HCT116 (cell line): ENCODE measurements around the gene DPH3. TPM values are rescaled to one million over a fixed set of nuclear protein-coding genes. Genes with fewer than 3 reads are reported as not detected.

ENCODE experiments used
- ATAC-seq: fragments of 200-7000 bp; cut with Tn5 transposase; 2 replicates; pipeline ENCODE4 v1.9.1; 2020; ENCODE audit warnings: mild to moderate bottlenecking, moderate library complexity
- BruUV-seq: library from RNA; stranded (reverse); fragments of 400-500 nt; replicated peaks from 2 replicates; lab custom pipeline; 2021; lab: Mats Ljungman, UMichigan
- CTCF ChIA-PET: fragments of 300-600 bp; sonication (Branson Sonifier 250); formaldehyde crosslinking; loops from one replicate; lab custom pipeline; 2021; ENCODE audit warnings: antibody characterized with exemption; lab: Charles Lee
- POLR2A ChIA-PET: fragments of 300-600, 350-600 bp; sonication (Branson Sonifier 250); formaldehyde crosslinking; loops from one replicate; lab custom pipeline; 2021; ENCODE audit warnings: antibody characterized with exemption; lab: Charles Lee
- RAD21 ChIA-PET, 2 experiments: fragments of 300-600 bp; sonication (Branson Sonifier 250); formaldehyde crosslinking; loops; one replicate each; lab custom pipeline; 2023; ENCODE audit warnings: low total read pairs in 2 of 2; ENCODE audit not compliant: uncharacterized antibody in 2 of 2, unreplicated experiment in 2 of 2, low non-redundant PET in 1 of 2; lab: Charles Lee
- DNase-seq: peaks from one replicate; pipeline ENCODE4 v3.0.0-alpha.2; 2010; ENCODE audit warnings: low read depth, low spot score
- H2AFZ ChIP-seq: fragments of 200-600 bp; shearing (Covaris generic), sonication (generic); 2 replicates; pipeline ENCODE4 v1.6.1; 2017; ENCODE audit warnings: low read depth, mixed run types, mixed read lengths, antibody characterized with exemption, low read length; ENCODE audit not compliant: poor library complexity, severe bottlenecking
- H3K27ac ChIP-seq: 2 replicates; pipeline ENCODE4 v1.5.1; 2012; ENCODE audit warnings: low read depth, low read length
- H3K27me3 ChIP-seq: fragments of 200-600 bp; sonication (generic); 2 replicates; pipeline ENCODE4 v1.6.1; 2016; ENCODE audit warnings: mixed run types, low read length, mixed read lengths; ENCODE audit not compliant: insufficient read depth
- H3K36me3 ChIP-seq, 2 experiments: fragments of 200-500 bp in 1 of 2; fragments of 200-600 bp in 1 of 2; sonication (Bioruptor generic) in 1 of 2; sonication (generic) in 1 of 2; 2 replicates each; pipeline versions ENCODE4 v1.5.1 to v1.6.1; 2014 to 2016; ENCODE audit warnings: low read length in 2 of 2, inconsistent platforms in 1 of 2, mixed read lengths in 1 of 2, mixed run types in 1 of 2; ENCODE audit not compliant: insufficient read depth in 2 of 2, control insufficient read depth in 1 of 2
- H3K4me1 ChIP-seq, 2 experiments: fragments of 200-600 bp in 1 of 2; sonication (generic) in 1 of 2; 2 replicates each; pipeline versions ENCODE4 v1.5.1 to v1.6.1; 2012 to 2017; ENCODE audit warnings: low read length in 2 of 2, inconsistent platforms in 1 of 2, mild to moderate bottlenecking in 1 of 2, mixed read lengths in 1 of 2, mixed run types in 1 of 2, moderate library complexity in 1 of 2; ENCODE audit not compliant: insufficient read depth in 2 of 2, control insufficient read depth in 1 of 2
- H3K4me2 ChIP-seq: fragments of 200-600 bp; sonication (generic); 2 replicates; pipeline ENCODE4 v1.6.1; 2017; ENCODE audit warnings: mixed run types, low read length, mixed read lengths
- H3K4me3 ChIP-seq, 2 experiments: fragments of 200-600 bp in 1 of 2; sonication (generic) in 1 of 2; replicated peaks in 1 of 2; 2 replicates each; pipeline ENCODE4 v1.5.1; 2011 to 2016; ENCODE audit warnings: low read length in 2 of 2, control low read depth in 1 of 2, low read depth in 1 of 2, mild to moderate bottlenecking in 1 of 2, mixed read lengths in 1 of 2, mixed run types in 1 of 2
- H3K79me2 ChIP-seq: fragments of 200-600 bp; sonication (generic); 2 replicates; pipeline ENCODE4 v1.6.1; 2017; ENCODE audit warnings: mild to moderate bottlenecking, mixed run types, low read length, moderate library complexity, mixed read lengths; ENCODE audit not compliant: insufficient read depth
- H3K9ac ChIP-seq: fragments of 200-600 bp; sonication (generic); 2 replicates; pipeline ENCODE4 v1.6.1; 2016; ENCODE audit warnings: low read length, mixed read lengths
- H3K9me2 ChIP-seq: fragments of 200-600 bp; sonication (generic), shearing (Covaris generic); 2 replicates; pipeline ENCODE4 v1.6.1; 2017; ENCODE audit warnings: mixed run types, mild to moderate bottlenecking, moderate library complexity; ENCODE audit not compliant: insufficient read depth
- H3K9me3 ChIP-seq, 2 experiments: fragments of 200-500 bp in 1 of 2; fragments of 200-600 bp in 1 of 2; sonication (Bioruptor generic) in 1 of 2; sonication (generic) in 1 of 2; 2 replicates each; pipeline ENCODE4 v1.6.1; 2014 to 2017; ENCODE audit warnings: low read length in 2 of 2, mixed read lengths in 2 of 2, inconsistent platforms in 1 of 2, low read depth in 1 of 2, mild to moderate bottlenecking in 1 of 2, mixed run types in 1 of 2, moderate library complexity in 1 of 2; ENCODE audit not compliant: control insufficient read depth in 1 of 2, insufficient read depth in 1 of 2
- H4K20me1 ChIP-seq: fragments of 200-600 bp; sonication (generic), shearing (Covaris generic); 2 replicates; pipeline ENCODE4 v1.6.1; 2017; ENCODE audit warnings: mixed run types, mild to moderate bottlenecking, moderate library complexity; ENCODE audit not compliant: insufficient read depth
- CBX3 ChIP-seq: IDR thresholded peaks from 2 replicates; pipeline ENCODE4 v1.6.1; 2012; ENCODE audit warnings: low read depth
- CEBPB ChIP-seq: IDR thresholded peaks from 2 replicates; pipeline ENCODE4 v1.6.1; 2012; ENCODE audit warnings: low read depth
- EGR1 ChIP-seq: IDR thresholded peaks from 2 replicates; pipeline ENCODE4 v1.6.1; 2012; ENCODE audit warnings: low read depth
- ELF1 ChIP-seq: IDR thresholded peaks from 2 replicates; pipeline ENCODE4 v1.6.1; 2012; ENCODE audit warnings: low read depth, borderline replicate concordance
- EZH2 ChIP-seq: fragments of 200-600 bp; sonication (generic); IDR thresholded peaks from 2 replicates; pipeline ENCODE4 v1.6.1; 2017; ENCODE audit warnings: antibody characterized with exemption, mixed run types
- EZH2phosphoT487 ChIP-seq: fragments of 200-600 bp; IDR thresholded peaks from 2 replicates; pipeline ENCODE4 v1.6.1; 2018; ENCODE audit warnings: antibody characterized with exemption, borderline replicate concordance
- JUND ChIP-seq: IDR thresholded peaks from 2 replicates; pipeline ENCODE4 v1.6.1; 2012
- TCF7L2 ChIP-seq: IDR thresholded peaks from 2 replicates; pipeline ENCODE4 v1.7.0; 2011; ENCODE audit warnings: borderline replicate concordance, inconsistent platforms; ENCODE audit not compliant: insufficient read depth, insufficient read length; ENCODE audit errors: extremely low read depth
- ZFX ChIP-seq: fragments of 450-650 bp; IDR thresholded peaks from 2 replicates; pipeline ENCODE4 v1.6.1; 2017
- intact Hi-C: fragments of 100-400 bp; cut with micrococcal nuclease; formaldehyde crosslinking; loops from 2 replicates; pipeline ENCODE4 v1.10.0; 2022
- total RNA-seq: library from RNA; stranded (reverse); gene quantifications from one replicate; pipeline ENCODE4 v1.2.1, GENCODE V29; 2021; ENCODE audit not compliant: unreplicated experiment
- TF ChIP-seq, protein P1 (sequence below): IDR thresholded peaks from 2 replicates; pipeline ENCODE4 v1.6.1; 2011; ENCODE audit warnings: mild to moderate bottlenecking, low read length, moderate library complexity; ENCODE audit not compliant: insufficient replicate concordance; ENCODE audit errors: extremely low read depth
- TF ChIP-seq, protein P2 (sequence below): IDR thresholded peaks from 2 replicates; pipeline ENCODE4 v1.6.1; 2012
- TF ChIP-seq, protein P3 (sequence below): IDR thresholded peaks from 2 replicates; pipeline ENCODE4 v1.6.1; 2012; ENCODE audit warnings: low read depth

Gene DPH3
- total RNA-seq, 1 experiment from 2014 or later, result 13.8 TPM

DNA sequence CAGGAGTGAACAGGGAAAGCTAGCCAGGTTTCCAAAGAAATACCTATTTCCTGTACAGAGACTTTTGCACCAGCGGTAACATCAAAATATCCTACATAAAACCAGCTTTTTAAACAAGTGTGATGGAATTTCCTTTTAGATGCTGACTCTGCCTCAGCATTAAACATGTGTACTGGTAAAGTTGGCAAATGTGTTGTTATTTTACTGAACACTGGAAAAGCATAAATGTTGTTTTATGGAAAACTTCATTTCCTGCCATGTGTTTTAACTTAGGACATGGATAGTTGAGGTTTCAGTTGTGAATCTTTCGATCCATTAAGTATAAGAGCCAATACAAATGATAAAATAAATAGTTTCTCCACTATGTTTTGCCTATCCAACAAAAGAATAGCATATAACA is 15.9 kb upstream of the DPH3 start:
- H4K20me1 ChIP-seq, result no peaks in the 10 kb centered on the region
- no peak overlapping the region for H3K4me3 ChIP-seq
- POLR2A ChIA-PET, result no interaction called here
- no peak overlapping the region for H3K27ac ChIP-seq
- H3K4me1 ChIP-seq, result no peaks in the 10 kb centered on the region
- no peaks in the 10 kb centered on the region for H3K9me3 ChIP-seq
- no peaks in the 10 kb centered on the region for H3K9me2 ChIP-seq
- H3K4me2 ChIP-seq, result no peak overlapping the region
- TF ChIP-seq, protein P1, sequence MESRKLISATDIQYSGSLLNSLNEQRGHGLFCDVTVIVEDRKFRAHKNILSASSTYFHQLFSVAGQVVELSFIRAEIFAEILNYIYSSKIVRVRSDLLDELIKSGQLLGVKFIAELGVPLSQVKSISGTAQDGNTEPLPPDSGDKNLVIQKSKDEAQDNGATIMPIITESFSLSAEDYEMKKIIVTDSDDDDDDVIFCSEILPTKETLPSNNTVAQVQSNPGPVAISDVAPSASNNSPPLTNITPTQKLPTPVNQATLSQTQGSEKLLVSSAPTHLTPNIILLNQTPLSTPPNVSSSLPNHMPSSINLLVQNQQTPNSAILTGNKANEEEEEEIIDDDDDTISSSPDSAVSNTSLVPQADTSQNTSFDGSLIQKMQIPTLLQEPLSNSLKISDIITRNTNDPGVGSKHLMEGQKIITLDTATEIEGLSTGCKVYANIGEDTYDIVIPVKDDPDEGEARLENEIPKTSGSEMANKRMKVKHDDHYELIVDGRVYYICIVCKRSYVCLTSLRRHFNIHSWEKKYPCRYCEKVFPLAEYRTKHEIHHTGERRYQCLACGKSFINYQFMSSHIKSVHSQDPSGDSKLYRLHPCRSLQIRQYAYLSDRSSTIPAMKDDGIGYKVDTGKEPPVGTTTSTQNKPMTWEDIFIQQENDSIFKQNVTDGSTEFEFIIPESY, result no peak
- TF ChIP-seq ZFX (no peak), ELF1 (no peak), EGR1 (no peak), EZH2phosphoT487 (no peak), CEBPB (no peak), CBX3 (no peak), TCF7L2 (no peak), EZH2 (no peak), JUND (no peak)
- TF ChIP-seq, protein P2, sequence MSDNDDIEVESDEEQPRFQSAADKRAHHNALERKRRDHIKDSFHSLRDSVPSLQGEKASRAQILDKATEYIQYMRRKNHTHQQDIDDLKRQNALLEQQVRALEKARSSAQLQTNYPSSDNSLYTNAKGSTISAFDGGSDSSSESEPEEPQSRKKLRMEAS, result no peak
- TF ChIP-seq, protein P3, sequence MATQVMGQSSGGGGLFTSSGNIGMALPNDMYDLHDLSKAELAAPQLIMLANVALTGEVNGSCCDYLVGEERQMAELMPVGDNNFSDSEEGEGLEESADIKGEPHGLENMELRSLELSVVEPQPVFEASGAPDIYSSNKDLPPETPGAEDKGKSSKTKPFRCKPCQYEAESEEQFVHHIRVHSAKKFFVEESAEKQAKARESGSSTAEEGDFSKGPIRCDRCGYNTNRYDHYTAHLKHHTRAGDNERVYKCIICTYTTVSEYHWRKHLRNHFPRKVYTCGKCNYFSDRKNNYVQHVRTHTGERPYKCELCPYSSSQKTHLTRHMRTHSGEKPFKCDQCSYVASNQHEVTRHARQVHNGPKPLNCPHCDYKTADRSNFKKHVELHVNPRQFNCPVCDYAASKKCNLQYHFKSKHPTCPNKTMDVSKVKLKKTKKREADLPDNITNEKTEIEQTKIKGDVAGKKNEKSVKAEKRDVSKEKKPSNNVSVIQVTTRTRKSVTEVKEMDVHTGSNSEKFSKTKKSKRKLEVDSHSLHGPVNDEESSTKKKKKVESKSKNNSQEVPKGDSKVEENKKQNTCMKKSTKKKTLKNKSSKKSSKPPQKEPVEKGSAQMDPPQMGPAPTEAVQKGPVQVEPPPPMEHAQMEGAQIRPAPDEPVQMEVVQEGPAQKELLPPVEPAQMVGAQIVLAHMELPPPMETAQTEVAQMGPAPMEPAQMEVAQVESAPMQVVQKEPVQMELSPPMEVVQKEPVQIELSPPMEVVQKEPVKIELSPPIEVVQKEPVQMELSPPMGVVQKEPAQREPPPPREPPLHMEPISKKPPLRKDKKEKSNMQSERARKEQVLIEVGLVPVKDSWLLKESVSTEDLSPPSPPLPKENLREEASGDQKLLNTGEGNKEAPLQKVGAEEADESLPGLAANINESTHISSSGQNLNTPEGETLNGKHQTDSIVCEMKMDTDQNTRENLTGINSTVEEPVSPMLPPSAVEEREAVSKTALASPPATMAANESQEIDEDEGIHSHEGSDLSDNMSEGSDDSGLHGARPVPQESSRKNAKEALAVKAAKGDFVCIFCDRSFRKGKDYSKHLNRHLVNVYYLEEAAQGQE, result no peak
- TF ChIP-seq, all 23 proteins: peak for 0
- ChIA-PET RAD21 (no interaction called here), CTCF (interaction anchor here (1.5 kb wide), 1 partner anchor 10 kb away, joined by 7 read pairs; no protein-coding TSS in a partner anchor)
- ATAC-seq, result no peak
- H3K36me3 ChIP-seq, result peaks cover 4 to 10% of the 10 kb centered on the region in 2 experiments; a peak in 1 of 4 replicates
- DNase-seq, result no peak
- H2AFZ ChIP-seq, result no peak overlapping the region
- no peaks in the 10 kb centered on the region for H3K79me2 ChIP-seq
- intact Hi-C loops, result no loop called here
- no peak overlapping the region for H3K9ac ChIP-seq
- no TSS peak for BruUV-seq
- no peaks in the 10 kb centered on the region for H3K27me3 ChIP-seq
